Astrocyte (in vitro differentiated cells and primary cell): ENCODE data around the gene CDH22.

Source experiments
- EZH2 ChIP-seq: IDR thresholded peaks from 2 replicates; pipeline ENCODE4 v1.6.1; 2012; ENCODE audit warnings: mild to moderate bottlenecking, low read length, inconsistent platforms; ENCODE audit not compliant: insufficient read depth
- TF ChIP-seq, protein P1 (sequence below): IDR thresholded peaks from 2 replicates; pipeline ENCODE4 v1.5.1; 2011; ENCODE audit warnings: low read depth, mild to moderate bottlenecking, inconsistent platforms, low read length, moderate library complexity; ENCODE audit not compliant: insufficient read depth

DNA sequence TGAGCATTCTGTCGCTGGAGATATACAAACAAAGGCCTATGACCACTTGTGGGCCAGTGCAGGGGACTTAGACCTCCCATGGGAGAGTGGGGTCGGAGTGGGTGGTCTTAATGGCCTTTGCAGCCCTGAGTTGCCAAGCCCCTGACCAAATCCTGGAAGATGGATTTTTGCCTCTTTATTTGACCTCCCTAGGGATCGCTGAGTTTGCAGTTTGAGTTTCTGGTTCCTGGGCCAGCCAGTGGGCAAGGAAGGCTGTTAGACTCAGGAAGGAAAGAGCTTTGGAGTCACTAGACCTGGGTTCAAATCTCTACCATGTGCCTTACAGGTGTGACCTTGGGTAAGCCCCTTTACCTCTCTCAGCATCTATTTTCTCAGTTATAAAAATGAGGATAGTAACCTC is 96.0 kb downstream of the CDH22 start:
- TF ChIP-seq, protein P1, sequence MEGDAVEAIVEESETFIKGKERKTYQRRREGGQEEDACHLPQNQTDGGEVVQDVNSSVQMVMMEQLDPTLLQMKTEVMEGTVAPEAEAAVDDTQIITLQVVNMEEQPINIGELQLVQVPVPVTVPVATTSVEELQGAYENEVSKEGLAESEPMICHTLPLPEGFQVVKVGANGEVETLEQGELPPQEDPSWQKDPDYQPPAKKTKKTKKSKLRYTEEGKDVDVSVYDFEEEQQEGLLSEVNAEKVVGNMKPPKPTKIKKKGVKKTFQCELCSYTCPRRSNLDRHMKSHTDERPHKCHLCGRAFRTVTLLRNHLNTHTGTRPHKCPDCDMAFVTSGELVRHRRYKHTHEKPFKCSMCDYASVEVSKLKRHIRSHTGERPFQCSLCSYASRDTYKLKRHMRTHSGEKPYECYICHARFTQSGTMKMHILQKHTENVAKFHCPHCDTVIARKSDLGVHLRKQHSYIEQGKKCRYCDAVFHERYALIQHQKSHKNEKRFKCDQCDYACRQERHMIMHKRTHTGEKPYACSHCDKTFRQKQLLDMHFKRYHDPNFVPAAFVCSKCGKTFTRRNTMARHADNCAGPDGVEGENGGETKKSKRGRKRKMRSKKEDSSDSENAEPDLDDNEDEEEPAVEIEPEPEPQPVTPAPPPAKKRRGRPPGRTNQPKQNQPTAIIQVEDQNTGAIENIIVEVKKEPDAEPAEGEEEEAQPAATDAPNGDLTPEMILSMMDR, result no peak
- TF ChIP-seq EZH2, result no peak
